ENCODE measurements around the gene OLFML2A. TPM values are rescaled to one million over a fixed set of nuclear protein-coding genes. Genes with fewer than 3 reads are reported as not detected.

Gene OLFML2A
- total RNA-seq, 1 donor: 4.3 TPM

GRCh38 chr9:124741662-124742061 lies 35.3 kb upstream of the OLFML2A start:
- no peak for DNase-seq (ENCODE audit: low read depth)
- TF ChIP-seq CTCF (IDR thresholded peaks at IDR 0.05; ENCODE audit: insufficient read depth, low read depth, low read length): no peak

GRCh38 chr9:124742940-124743339 lies 34.0 kb upstream of the OLFML2A start:
- DNase-seq (ENCODE audit: low read depth): no peak
- no peak for TF ChIP-seq CTCF (IDR thresholded peaks at IDR 0.05; ENCODE audit: insufficient read depth, low read depth, low read length)
- H3K4me3 ChIP-seq (ENCODE audit: low read depth, low read length): no peak overlapping the region

More at GRCh38 chr9:124741662-124742061, 35.3 kb upstream of the OLFML2A start:
- no peak overlapping the region for H3K4me3 ChIP-seq (ENCODE audit: low read depth, low read length)

GRCh38 chr9:124743686-124744348 lies 33.1 kb upstream of the OLFML2A start:
- DNase-seq (ENCODE audit: low read depth): no peak
- H3K4me3 ChIP-seq (ENCODE audit: low read depth, low read length): no peak overlapping the region
- TF ChIP-seq CTCF (IDR thresholded peaks at IDR 0.05; ENCODE audit: insufficient read depth, low read depth, low read length): no peak

- TF ChIP-seq CTCF (IDR thresholded peaks at IDR 0.05; ENCODE audit: insufficient read depth, low read depth, low read length): no peak
- H3K4me3 ChIP-seq (ENCODE audit: low read depth, low read length): no peak overlapping the region
- no peak for DNase-seq (ENCODE audit: low read depth)
Observed at GRCh38 chr9:124747065-124747464, 29.9 kb upstream of the OLFML2A start.

- no peak for DNase-seq (ENCODE audit: low read depth)
- H3K4me3 ChIP-seq (ENCODE audit: low read depth, low read length): no peak overlapping the region
- no peak for TF ChIP-seq CTCF (IDR thresholded peaks at IDR 0.05; ENCODE audit: insufficient read depth, low read depth, low read length)
Observed at GRCh38 chr9:124749284-124749683, 27.6 kb upstream of the OLFML2A start.

GRCh38 chr9:124749781-124750180 lies 27.2 kb upstream of the OLFML2A start:
- no peak overlapping the region for H3K4me3 ChIP-seq (ENCODE audit: low read depth, low read length)
- no peak for TF ChIP-seq CTCF (IDR thresholded peaks at IDR 0.05; ENCODE audit: insufficient read depth, low read depth, low read length)
- no peak for DNase-seq (ENCODE audit: low read depth)

- DNase-seq (ENCODE audit: low read depth): no peak
- TF ChIP-seq CTCF (IDR thresholded peaks at IDR 0.05; ENCODE audit: insufficient read depth, low read depth, low read length): no peak
- no peak overlapping the region for H3K4me3 ChIP-seq (ENCODE audit: low read depth, low read length)
Observed at GRCh38 chr9:124752967-124753366, 24.0 kb upstream of the OLFML2A start.
